ENCODE measurements around the gene NDUFB2.

- no peak for TF ChIP-seq POLR2AphosphoS5 (IDR thresholded peaks at IDR 0.05; ENCODE audit: low read depth, low read length)
- TF ChIP-seq POLR2A (IDR thresholded peaks at IDR 0.05; ENCODE audit: low read depth, low read length), result no peak
These were observed 29.8 kb downstream of the NDUFB2 start for GRCh38 chr7:140726281-140726680.

Data from GM12891 (cell line).